Vagina (tissue), 2 donors: ENCODE results near the gene FUT8.

Experiments used
- CTCF ChIP-seq, 3 experiments: fragments of 450-650 bp in 2 of 3; fragments of 200-600 bp in 1 of 3; sonication (generic) in 1 of 3; IDR thresholded peaks; one replicate each; pipeline ENCODE4 v1.5.1; 2017 to 2019; ENCODE audit warnings: antibody characterized with exemption in 3 of 3, mild to moderate bottlenecking in 2 of 3, moderate library complexity in 2 of 3
- POLR2A ChIP-seq, 2 donors: fragments of 450-650 bp; IDR thresholded peaks; one replicate each; pipeline ENCODE4 v1.6.1; 2017; ENCODE audit warnings: antibody characterized with exemption in 2 of 2, mild to moderate bottlenecking in 2 of 2, moderate library complexity in 2 of 2

- no peak for TF ChIP-seq CTCF (IDR thresholded peaks at IDR 0.05)
- TF ChIP-seq POLR2A (IDR thresholded peaks at IDR 0.05): no peak
Measured at GRCh38 chr14:65622703-65623102, 210.2 kb downstream of the FUT8 start.
